Measurements from ENCODE around the gene RPS17.
A peak's percentile ranks its signal among the peaks of the same experiment; 100 is the strongest.

RPS17 gene

GRCh38 chr15:82556315-82557035, 16.2 kb upstream of the RPS17 start:
- no peak overlapping the region for H3K4me3 ChIP-seq (ENCODE audit: low read length)
- TF ChIP-seq, protein P1, sequence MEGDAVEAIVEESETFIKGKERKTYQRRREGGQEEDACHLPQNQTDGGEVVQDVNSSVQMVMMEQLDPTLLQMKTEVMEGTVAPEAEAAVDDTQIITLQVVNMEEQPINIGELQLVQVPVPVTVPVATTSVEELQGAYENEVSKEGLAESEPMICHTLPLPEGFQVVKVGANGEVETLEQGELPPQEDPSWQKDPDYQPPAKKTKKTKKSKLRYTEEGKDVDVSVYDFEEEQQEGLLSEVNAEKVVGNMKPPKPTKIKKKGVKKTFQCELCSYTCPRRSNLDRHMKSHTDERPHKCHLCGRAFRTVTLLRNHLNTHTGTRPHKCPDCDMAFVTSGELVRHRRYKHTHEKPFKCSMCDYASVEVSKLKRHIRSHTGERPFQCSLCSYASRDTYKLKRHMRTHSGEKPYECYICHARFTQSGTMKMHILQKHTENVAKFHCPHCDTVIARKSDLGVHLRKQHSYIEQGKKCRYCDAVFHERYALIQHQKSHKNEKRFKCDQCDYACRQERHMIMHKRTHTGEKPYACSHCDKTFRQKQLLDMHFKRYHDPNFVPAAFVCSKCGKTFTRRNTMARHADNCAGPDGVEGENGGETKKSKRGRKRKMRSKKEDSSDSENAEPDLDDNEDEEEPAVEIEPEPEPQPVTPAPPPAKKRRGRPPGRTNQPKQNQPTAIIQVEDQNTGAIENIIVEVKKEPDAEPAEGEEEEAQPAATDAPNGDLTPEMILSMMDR (conservative IDR thresholded peaks at IDR 0.05; ENCODE audit: low read length), result no peak
- DNase-seq (ENCODE audit: low read depth), result no peak

GRCh38 chr15:82554849-82555248, 14.6 kb upstream of the RPS17 start:
- no peak for DNase-seq (ENCODE audit: low read depth)

GRCh38 chr15:82554351-82554750, 14.1 kb upstream of the RPS17 start:
- TF ChIP-seq, protein P1 (conservative IDR thresholded peaks at IDR 0.05; ENCODE audit: low read length), result no peak
- peak; percentile 75 for DNase-seq (ENCODE audit: low read depth)
- H3K4me3 ChIP-seq (ENCODE audit: low read length), result no peak overlapping the region

More at GRCh38 chr15:82554849-82555248, 14.6 kb upstream of the RPS17 start:
- TF ChIP-seq, protein P1 (conservative IDR thresholded peaks at IDR 0.05; ENCODE audit: low read length), result no peak
- no peak overlapping the region for H3K4me3 ChIP-seq (ENCODE audit: low read length)

DNA sequence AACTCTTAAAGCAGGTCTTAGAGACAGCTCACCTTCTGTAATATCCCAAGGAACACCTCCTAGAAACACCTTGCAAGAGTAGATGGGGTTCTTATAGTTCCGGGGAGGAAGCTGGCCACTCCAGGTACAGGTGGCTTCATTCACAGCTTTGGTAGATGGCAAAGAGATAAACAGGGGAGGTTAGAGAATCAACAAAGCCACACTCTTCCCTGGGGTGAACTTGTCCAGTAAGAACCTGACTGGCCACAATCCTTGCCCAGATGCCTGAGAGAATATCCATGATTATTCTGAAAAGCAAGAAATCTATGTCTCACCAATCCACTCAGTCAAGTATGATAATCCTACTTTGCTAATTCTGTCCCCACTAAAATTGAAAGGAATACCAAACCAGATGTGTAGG, 13.6 kb upstream of the RPS17 start:
- no peak for DNase-seq (ENCODE audit: low read depth)
- TF ChIP-seq, protein P1 (conservative IDR thresholded peaks at IDR 0.05; ENCODE audit: low read length), result no peak
- H3K4me3 ChIP-seq (ENCODE audit: low read length), result no peak overlapping the region

DNA sequence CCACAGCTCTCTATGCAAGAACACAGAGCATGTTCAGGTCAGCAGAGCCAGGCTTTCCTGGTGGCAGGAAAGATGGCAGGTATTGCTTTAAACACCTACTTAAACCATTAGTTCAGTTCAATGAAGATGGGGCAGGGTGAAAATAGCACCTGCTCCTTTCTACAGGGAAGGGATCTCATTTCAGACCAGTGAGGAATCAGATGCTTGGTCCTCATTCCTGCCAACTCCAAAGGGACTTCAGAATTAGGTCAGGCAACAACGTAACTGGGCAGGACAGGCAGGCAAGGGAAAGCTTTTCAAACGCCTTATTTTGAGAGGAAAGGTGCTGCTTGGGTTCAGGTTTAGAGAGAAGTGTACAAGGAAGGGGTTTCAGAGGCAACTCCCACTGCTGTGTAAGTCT, 12.6 kb upstream of the RPS17 start:
- TF ChIP-seq, protein P1 (conservative IDR thresholded peaks at IDR 0.05; ENCODE audit: low read length), result no peak
- no peak for DNase-seq (ENCODE audit: low read depth)
- no peak overlapping the region for H3K4me3 ChIP-seq (ENCODE audit: low read length)

- TF ChIP-seq, protein P1 (conservative IDR thresholded peaks at IDR 0.05; ENCODE audit: low read length), result no peak
- H3K4me3 ChIP-seq (ENCODE audit: low read length), result no peak overlapping the region
- DNase-seq (ENCODE audit: low read depth), result no peak
Observed at GRCh38 chr15:82551646-82552247, 11.5 kb upstream of the RPS17 start.

DNA sequence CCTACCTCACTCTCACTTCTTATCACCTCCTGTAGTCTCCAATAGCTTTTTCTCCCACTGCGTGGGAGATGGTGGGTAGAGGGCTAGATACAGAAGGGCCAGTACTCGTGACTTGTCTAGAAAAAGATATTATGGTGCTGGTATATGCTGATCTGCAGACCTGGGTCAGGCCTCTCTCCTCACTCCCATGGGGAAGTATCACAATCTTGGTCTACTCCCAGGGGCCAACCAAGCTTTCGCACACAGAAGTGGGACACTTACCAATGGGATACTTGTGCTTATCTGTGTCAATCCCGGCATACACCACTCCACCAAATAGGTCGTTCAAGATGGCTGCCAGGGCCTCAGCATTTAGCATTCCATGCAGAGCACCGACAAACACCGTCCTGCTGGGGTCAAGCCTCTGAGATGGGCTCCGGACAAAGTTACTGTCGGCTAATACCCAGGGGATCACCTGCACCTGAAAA, 9.0 kb upstream of the RPS17 start:
- TF ChIP-seq, protein P1 (conservative IDR thresholded peaks at IDR 0.05; ENCODE audit: low read length), result no peak
- no peak overlapping the region for H3K4me3 ChIP-seq (ENCODE audit: low read length)
- no peak for DNase-seq (ENCODE audit: low read depth)

Data from AG10803 (cell line).